HL-60/S4 treated with retinoic acid at 250 ng/mL for 4 days and 3 days (cell line): Measurements from ENCODE around the gene PSEN1.
"Not testable (repeated sequence)": the region's sequence is repeated elsewhere in the genome, so short reads cannot be mapped to it uniquely, and the experiment has no call there.

Source experiments
- in situ Hi-C: fragments of 300-500 bp; cut with MboI; formaldehyde crosslinking; loops from 2 replicates; pipeline ENCODE4 v1.7.0; 2022; ENCODE audit warnings: low sequenced_read_pairs

Gene PSEN1

DNA sequence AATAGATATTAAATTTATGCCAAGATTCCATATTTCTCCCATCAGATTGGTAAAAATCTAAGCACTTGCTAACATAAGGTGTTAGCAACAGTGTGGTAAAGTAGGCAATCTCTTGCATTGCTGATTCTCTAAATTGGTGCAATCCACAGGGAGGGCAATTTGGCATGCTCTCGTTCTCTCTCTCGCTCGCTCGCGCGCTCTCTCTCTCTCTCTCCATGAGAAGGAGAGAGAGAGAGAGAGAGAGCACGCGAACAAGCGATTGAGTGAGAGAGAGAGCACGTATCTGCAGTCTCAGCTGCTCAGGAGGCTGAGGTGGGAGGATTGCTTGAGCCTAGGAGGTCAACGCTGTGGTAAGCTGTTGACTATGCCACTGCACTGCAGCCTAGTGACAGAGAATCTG lies 25.9 kb downstream of the PSEN1 start:
- in situ Hi-C loops = no loop called here

DNA sequence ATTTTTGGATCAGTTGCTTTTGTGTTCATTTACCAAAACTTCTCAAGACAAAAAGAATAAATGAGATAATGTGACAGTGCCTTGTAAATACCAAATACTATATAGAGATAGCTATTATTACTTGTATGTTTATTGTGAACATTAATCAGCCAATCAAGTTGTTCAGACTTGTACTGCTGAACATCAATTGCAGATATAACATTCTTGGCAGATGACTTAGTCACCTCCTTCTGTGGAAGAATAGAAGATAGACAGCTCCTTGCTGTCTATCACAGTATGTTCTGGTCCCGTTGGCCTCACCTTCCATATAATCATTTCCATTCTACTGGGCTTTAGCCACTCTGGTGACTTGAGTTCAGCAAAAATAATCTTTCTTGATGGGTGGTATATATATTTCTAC lies 30.1 kb downstream of the PSEN1 start:
- in situ Hi-C loops = no loop called here

DNA sequence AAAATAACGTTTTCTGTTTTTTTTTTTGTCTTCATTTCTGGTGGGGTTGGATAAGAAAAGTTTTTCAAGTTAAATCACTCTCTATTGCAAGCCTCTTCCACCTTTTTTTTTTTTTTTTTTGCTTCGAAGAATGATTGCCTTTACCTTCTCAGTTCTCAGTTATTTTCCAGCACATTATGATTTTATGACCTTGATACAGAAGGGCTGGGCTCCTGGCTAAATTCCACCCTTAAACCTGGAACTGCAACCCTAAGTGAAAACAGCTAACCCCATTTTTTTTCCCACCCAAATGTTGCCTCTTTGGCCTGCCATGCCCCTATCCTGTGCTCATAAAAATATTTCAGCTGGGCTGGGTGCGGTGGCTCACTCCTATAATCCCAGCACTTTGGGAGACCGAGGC lies 31.4 kb downstream of the PSEN1 start:
- in situ Hi-C loops = no loop called here

DNA sequence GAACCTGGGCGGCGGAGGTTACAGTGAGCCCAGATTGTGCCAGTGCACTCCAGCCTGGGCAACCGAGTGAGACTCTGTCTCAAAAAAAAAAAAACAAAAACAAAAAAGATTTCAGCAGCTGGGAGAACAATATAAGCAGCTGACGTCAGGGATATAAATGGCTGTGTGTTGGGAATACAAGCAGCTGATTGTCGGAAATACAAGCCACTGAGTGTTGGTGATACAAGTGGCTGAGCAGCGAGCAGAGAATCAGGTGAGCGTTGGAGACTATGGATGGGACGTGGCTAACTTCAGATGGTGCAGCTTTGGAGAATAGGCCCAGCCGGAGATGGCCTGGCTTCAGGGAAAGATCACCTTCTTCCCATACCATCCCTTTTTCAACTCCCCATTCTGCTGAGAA lies 32.0 kb downstream of the PSEN1 start:
- in situ Hi-C loops = no loop called here

DNA sequence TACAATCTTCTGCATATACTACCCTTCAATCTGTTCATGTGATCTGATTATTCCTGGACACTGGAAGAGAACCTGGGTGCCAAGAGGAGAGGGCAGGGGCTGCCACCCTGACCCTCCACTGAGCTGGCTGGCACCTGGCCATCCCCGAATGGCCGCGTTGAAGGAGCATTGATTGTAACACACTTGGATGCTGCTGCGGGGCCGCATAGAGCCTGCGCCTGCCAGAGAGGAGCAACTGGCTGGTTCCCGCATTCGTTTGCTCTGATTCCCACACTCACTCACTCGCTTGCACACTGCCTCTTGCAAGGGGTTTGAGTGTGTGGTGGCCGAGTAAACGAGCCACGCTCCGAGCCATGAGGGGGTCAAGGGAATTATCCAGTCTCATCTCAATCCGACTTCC lies 32.4 kb downstream of the PSEN1 start:
- in situ Hi-C loops = no loop called here

DNA sequence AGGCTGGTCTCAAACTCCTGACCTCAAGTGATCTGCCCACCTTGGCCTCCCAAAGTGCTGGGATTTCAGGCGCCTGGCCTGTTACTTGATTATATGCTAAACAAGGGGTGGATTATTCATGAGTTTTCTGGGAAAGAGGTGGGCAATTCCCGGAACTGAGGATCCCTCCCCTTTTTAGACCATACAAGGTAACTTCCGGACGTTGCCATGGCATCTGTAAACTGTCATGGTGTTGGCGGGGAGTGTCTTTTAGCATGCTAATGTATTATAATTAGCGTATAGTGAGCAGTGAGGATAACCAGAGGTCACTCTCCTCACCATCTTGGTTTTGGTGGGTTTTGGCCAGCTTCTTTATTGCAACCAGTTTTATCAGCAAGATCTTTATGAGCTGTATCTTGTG lies 33.5 kb downstream of the PSEN1 start:
- in situ Hi-C loops = not testable (repeated sequence)

DNA sequence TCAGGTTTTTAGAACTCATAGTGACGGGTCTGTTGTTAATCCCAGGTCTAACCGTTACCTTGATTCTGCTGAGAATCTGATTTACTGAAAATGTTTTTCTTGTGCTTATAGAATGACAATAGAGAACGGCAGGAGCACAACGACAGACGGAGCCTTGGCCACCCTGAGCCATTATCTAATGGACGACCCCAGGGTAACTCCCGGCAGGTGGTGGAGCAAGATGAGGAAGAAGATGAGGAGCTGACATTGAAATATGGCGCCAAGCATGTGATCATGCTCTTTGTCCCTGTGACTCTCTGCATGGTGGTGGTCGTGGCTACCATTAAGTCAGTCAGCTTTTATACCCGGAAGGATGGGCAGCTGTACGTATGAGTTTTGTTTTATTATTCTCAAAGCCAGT lies 34.4 kb downstream of the PSEN1 start:
- in situ Hi-C loops = no loop called here

DNA sequence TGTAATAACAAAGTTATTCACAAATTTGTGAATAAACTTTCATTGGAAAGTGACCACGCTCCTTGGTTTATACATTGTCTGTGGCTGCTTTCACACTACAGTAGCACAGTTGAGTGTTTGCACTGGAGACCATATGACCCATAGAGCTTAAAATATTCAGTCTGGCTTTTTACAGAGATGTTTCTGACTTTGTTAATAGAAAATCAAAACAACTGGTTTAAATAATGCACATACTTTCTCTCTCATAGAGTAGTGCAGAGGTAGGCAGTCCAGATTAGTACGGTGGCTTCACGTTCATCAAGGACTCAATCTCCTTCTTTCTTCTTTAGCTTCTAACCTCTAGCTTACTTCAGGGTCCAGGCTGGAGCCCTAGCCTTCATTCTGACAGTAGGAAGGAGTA lies 36.2 kb downstream of the PSEN1 start:
- in situ Hi-C loops = no loop called here

DNA sequence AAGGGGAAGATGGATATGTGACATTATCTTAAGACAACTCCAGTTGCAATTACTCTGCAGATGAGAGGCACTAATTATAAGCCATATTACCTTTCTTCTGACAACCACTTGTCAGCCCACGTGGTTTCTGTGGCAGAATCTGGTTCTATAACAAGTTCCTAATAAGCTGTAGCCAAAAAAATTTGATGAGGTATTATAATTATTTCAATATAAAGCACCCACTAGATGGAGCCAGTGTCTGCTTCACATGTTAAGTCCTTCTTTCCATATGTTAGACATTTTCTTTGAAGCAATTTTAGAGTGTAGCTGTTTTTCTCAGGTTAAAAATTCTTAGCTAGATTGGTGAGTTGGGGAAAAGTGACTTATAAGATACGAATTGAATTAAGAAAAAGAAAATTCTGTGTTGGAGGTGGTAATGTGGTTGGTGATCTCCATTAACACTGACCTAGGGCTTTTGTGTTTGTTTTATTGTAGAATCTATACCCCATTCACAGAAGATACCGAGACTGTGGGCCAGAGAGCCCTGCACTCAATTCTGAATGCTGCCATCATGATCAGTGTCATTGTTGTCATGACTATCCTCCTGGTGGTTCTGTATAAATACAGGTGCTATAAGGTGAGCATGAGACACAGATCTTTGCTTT lies 36.9 kb downstream of the PSEN1 start:
- in situ Hi-C loops = no loop called here

DNA sequence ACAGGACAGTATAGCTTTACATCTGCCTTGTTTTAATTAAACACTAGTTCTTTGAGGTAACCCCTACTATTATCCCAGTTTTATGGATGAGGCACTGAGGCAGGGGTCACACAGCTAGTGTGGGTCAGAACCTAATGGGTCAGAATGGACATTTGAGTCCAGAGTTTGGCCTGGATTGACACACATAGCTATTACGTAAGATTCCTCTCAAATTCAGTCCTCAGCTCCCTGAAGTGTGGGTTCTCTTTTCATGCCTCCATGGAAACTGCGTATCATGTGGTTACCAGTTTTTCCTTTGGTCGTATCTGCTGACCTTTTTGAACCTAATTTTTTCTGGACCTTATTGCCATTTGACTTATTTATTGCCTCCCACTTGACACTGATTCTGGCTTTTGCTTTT lies 40.4 kb downstream of the PSEN1 start:
- in situ Hi-C loops = loop anchor here (25.0 kb wide), 1 partner anchor 286 kb away; the partner anchor contains the start of gene NUMB

DNA sequence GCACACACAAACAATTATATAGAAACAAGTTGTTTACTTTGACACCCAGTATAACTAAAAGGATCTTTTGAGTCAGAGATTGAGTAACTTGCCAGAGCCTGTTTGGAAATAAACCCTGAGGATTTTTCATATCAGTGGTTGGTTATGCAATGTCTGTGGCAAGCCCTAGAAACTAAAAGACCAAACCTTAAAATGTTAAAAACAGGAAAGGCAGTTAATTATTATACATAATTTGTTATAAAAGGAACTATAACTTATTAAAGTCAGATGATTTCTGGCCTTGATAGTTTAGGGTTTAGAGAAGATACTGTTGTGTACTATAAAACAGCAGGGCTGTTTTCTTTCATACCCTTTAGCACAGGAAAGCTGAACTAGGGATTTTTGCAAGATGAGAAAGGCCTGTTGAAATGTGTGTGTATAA lies 44.1 kb downstream of the PSEN1 start:
- in situ Hi-C loops = loop anchor here (25.0 kb wide), 1 partner anchor 282 kb away; the partner anchor contains the start of gene NUMB

DNA sequence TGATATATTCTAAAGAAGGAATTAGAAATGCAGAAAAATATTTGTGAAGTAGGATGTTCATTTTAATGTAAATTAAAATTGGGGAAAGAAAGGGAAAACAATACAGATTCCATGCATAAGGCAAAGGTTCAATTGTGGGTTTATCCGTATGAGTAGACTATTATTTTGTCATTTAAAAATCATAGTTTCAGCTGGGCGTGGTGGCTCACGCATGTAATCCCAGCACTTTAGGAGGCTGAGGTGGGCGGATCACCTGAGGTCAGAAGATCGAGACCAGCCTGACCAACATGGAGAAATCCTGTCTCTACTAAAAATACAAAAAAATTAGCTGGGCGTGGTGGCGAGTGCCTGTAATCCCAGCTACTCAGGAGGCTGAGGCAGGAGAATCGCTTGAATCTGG lies 44.7 kb downstream of the PSEN1 start:
- in situ Hi-C loops = loop anchor here (25.0 kb wide), 1 partner anchor 281 kb away; the partner anchor contains the start of gene NUMB

DNA sequence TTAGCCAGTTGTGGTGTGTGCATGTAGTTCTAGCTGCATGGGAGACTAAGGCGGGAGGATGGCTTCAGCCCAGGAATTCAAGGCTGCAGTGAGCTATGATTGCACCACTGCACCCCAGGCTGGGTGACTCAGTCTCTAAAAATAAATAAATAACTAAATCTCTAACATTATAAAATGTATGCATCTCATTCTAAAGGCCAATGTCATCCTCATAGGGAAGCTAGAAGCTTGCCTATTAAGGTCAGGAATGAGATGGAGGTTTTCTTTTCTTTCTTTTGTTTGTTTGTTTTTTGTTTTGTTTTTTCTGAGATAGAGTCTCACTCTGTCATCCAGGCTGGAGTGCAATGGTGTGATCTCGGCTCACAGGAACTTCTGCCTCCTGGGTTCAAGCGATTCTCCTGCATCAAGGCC lies 52.2 kb downstream of the PSEN1 start:
- in situ Hi-C loops = loop anchor here (25.0 kb wide), 1 partner anchor 274 kb away; the partner anchor contains the start of gene NUMB

DNA sequence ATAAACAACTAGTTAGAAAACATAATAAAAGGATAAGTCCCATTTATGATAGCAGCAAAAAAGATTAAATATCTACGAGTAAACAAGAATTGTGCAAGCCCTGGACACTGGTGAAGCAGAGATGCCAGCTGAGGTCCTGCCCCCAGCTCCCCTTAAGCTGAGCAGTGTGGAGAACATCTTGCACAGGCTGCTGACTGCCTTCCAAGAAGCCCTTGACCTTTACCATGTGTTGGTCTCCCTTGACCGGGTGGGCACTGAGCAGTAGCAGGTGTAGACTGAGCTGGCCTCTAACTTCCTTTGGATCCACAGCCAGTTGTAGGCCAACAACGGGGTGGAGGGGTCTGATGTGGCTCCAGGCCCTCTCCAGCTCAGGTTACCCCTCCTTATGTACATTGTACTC lies 53.3 kb downstream of the PSEN1 start:
- in situ Hi-C loops = loop anchor here (25.0 kb wide), 1 partner anchor 273 kb away; the partner anchor contains the start of gene NUMB

DNA sequence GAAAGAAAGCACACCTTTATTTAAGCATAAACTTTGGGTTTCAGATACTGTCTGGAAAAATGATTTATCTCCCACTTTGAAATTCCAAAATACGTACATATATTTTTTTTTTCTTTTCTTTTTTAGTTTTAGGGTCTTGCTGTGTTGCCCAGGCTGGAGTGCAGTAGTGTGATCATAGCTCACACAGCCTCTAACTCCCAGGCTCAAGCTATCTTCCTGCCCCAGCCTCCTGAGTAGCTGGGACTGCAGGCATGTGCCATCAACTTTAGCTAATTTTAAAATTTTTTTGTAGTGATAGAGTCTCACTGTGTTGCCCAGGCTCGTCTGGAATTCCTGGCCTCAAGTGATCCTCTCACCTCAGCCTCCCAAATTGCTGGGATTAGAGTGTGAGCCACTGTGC lies 55.1 kb downstream of the PSEN1 start:
- in situ Hi-C loops = loop anchor here (25.0 kb wide), 1 partner anchor 271 kb away; the partner anchor contains the start of gene NUMB

DNA sequence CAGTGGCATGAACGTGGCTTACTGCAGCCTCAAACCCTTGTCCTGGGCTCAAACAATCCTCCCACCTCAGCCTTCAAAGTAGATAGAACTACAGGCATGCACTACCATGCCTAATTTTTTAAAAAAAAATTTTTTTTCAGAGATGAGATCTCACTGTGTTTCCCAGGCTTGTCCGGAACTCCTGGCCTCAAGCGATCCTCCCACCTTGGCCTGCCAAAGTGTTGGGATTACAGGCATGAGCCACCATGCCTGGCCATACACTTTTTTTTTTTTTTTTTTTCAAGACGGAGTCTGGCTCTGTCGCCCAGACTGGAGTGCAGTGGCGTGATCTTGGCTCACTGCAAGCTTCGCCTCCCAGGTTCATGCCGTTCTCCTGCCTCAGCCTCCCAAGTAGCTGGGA lies 58.0 kb downstream of the PSEN1 start:
- in situ Hi-C loops = loop anchor here (25.0 kb wide), 1 partner anchor 268 kb away; the partner anchor contains the start of gene NUMB

DNA sequence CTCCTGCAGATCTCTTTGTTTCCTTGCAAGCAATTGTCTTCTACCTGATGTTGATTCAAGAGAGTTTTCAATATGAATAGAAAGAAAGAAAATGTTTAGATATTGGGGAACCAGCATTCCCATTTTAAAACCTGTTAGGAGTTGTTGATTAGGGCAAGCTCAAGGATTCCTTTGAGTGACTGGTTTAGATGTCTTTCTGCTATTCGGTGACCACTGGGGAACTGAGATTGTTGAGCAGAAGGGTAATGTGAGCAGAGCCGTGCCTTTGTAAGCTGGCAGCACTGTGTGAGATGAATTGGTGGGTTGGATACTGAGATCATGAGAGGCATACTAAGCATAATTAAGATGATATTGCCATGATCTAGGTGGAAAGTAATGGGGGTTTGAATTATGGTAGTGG lies 61.9 kb downstream of the PSEN1 start:
- in situ Hi-C loops = loop anchor here (25.0 kb wide), 1 partner anchor 264 kb away; the partner anchor contains the start of gene NUMB

DNA sequence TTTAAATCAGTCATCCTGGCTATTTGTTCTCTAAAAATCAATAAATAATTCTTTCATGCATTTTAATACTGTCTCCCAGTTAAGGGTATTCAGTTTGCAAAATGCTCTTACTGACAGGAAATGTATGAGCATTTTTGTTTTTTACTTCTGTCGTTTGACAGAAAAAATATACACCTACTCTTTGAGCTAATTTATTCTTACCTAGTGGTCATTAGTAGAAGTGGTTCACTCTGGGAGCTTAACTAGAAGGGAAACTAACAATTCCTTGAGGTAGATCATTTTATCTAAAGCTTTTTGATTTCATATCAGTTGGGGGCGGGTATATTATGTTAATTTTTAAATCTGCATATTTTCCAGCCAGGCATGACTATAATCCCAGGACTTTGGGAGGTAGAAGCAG lies 67.2 kb downstream of the PSEN1 start:
- in situ Hi-C loops = no loop called here

DNA sequence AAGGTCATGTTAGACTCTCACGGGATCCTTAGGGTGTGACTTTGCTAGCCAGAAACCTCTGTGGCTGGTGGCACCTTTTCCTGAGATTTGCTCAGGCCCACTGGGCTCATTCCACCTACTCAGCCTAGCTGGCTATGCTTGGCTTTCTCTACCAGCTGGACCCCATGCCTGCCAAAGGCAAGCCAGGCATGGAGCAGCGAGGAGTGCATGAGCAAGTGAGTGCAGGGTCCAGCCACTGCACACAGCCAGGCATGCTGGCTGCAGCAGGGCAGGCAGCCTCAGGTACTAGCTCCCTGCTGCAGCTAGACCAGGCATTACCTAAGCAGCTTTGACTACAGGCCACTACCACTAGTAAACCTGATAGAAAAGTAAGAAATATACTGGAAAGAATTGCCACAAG lies 71.3 kb downstream of the PSEN1 start:
- in situ Hi-C loops = no loop called here

DNA sequence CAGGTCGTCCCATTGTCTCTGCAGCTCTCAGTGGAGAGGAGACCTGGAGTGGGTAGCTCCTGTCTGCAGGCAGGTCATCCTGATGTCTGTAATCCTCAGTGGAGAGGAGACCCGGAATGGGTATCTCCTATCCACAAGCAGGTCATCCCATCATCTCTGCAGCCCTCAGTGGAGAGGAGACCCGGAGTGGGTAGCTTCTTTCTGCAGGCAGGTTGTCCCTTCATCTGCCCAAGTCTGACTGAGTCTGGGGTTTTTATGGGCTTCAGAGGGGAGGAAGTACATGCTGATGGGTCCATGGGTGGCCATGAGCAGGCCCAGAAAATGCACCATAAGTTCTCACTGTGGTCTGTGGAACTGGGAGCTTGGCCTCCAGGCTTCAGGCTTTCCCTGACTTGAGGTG lies 72.1 kb downstream of the PSEN1 start:
- in situ Hi-C loops = no loop called here

DNA sequence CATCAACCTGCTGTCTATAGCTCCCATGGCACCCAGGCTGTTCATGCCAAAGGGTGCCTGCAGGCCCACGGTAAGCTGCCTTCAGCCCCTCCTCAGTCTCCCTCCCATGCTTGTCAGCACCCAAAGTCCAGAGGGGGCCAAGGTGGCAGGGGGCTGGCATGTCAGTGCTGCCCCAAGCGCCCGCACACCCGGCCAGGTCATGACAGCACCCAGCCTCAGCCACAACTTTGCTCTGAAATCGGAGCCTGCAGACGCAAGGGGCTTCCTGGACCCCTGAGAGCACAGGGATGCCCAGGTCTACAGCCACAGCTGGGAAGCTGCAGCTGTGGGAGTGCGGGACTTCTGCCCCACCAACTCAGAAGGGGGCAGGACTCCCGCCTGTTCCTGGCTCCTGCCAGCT lies 72.5 kb downstream of the PSEN1 start:
- in situ Hi-C loops = no loop called here

DNA sequence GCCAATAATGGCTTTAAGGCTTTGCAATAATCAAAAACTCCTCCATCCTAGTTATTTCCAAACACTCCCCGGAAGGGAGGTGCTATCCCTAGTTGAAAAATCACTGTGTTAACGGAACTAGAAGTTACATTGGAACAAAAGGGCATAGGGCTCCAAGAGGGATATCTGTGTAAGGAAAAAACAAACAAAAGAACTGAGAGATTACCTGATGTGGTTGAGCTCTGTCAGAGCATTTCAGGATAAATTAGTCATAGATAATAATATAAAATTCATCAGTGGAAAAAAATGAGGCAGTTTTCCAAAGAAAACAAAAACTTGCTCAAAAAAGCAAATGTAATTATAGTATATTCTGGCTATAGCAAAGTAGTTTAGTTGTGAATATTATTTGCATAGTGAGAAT lies 73.6 kb downstream of the PSEN1 start:
- in situ Hi-C loops = no loop called here
